Esophagus squamous epithelium (tissue), 4 donors: ENCODE measurements around the gene PDLIM5.

ENCODE experiments used
- CTCF ChIP-seq, 6 experiments: fragments of 450-650 bp in 4 of 6; fragments of 200-600 bp in 2 of 6; sonication (generic) in 2 of 6; IDR thresholded peaks; one replicate each; pipeline ENCODE4 v1.5.1; 2016 to 2019; ENCODE audit warnings: antibody characterized with exemption in 6 of 6, mild to moderate bottlenecking in 4 of 6, moderate library complexity in 4 of 6
- POLR2A ChIP-seq, 4 donors: fragments of 450-650 bp; IDR thresholded peaks; one replicate each; pipeline ENCODE4 v1.6.1; 2017; ENCODE audit warnings: antibody characterized with exemption in 4 of 4, mild to moderate bottlenecking in 4 of 4, moderate library complexity in 3 of 4

GRCh38 chr4:94491322-94491721, 39.6 kb downstream of the PDLIM5 start:
- TF ChIP-seq CTCF (IDR thresholded peaks at IDR 0.05) (no peak), POLR2A (IDR thresholded peaks at IDR 0.05) (no peak)
